DOHH2 (cell line): ENCODE data around the gene USP6.
"Not testable (repeated sequence)": the region's sequence is repeated elsewhere in the genome, so short reads cannot be mapped to it uniquely, and the experiment has no call there.

Source experiments
- H3F3A ChIP-seq: fragments of 200-600 bp; sonication (generic), shearing (Covaris generic); 2 replicates; pipeline ENCODE4 v1.6.0; 2016; ENCODE audit warnings: antibody characterized with exemption, mild to moderate bottlenecking; ENCODE audit not compliant: control insufficient read depth, insufficient read depth
- H3K27ac ChIP-seq: fragments of 200-600 bp; sonication (generic); 2 replicates; pipeline ENCODE4 v1.5.1; 2014; ENCODE audit warnings: low read depth, mild to moderate bottlenecking, low read length, moderate library complexity
- H3K27me3 ChIP-seq: fragments of 200-600 bp; sonication (generic); 2 replicates; pipeline ENCODE4 v1.6.1; 2014; ENCODE audit warnings: mild to moderate bottlenecking, low read length, mixed read lengths; ENCODE audit not compliant: control insufficient read depth
- H3K36me3 ChIP-seq: fragments of 200-600 bp; sonication (generic); 2 replicates; pipeline ENCODE4 v1.6.1; 2014; ENCODE audit warnings: mild to moderate bottlenecking, low read length, moderate library complexity, mixed read lengths; ENCODE audit not compliant: control insufficient read depth
- H3K4me1 ChIP-seq: fragments of 200-600 bp; sonication (generic); 2 replicates; pipeline ENCODE4 v1.6.1; 2014; ENCODE audit warnings: mild to moderate bottlenecking, low read length, mixed read lengths; ENCODE audit not compliant: control insufficient read depth
- H3K4me2 ChIP-seq: fragments of 200-600 bp; sonication (generic); 2 replicates; pipeline ENCODE4 v1.6.0; 2014; ENCODE audit warnings: mild to moderate bottlenecking, low read length, moderate library complexity
- H3K4me3 ChIP-seq: fragments of 200-600 bp; sonication (generic); 2 replicates; pipeline ENCODE4 v1.5.1; 2014; ENCODE audit warnings: mild to moderate bottlenecking, low read length, mixed read lengths
- H3K79me2 ChIP-seq: fragments of 200-600 bp; sonication (generic); 2 replicates; pipeline ENCODE4 v1.6.1; 2014; ENCODE audit warnings: mild to moderate bottlenecking, low read length, mixed read lengths; ENCODE audit not compliant: control insufficient read depth
- H3K9me2 ChIP-seq: fragments of 200-600 bp; sonication (generic); replicated peaks from 2 replicates; pipeline ENCODE4 v1.6.1; 2014; ENCODE audit warnings: mild to moderate bottlenecking, low read length, mixed read lengths; ENCODE audit not compliant: control insufficient read depth
- H3K9me3 ChIP-seq: fragments of 200-600 bp; sonication (generic); 2 replicates; pipeline ENCODE4 v1.6.1; 2014; ENCODE audit warnings: antibody characterized with exemption, low read length, mixed read lengths; ENCODE audit not compliant: control insufficient read depth, insufficient read depth
- H4K20me1 ChIP-seq: fragments of 200-600 bp; sonication (generic); 2 replicates; pipeline ENCODE4 v1.6.0; 2014; ENCODE audit warnings: low read depth, mild to moderate bottlenecking, antibody characterized with exemption, low read length, moderate library complexity; ENCODE audit not compliant: control insufficient read depth, insufficient read depth
- CTCF ChIP-seq: fragments of 200-600 bp; sonication (generic); IDR thresholded peaks from one replicate; pipeline ENCODE4 v1.5.1; 2014; ENCODE audit warnings: antibody characterized with exemption, mild to moderate bottlenecking, low read depth, low read length; ENCODE audit not compliant: poor library complexity, severe bottlenecking
- EZH2phosphoT487 ChIP-seq: fragments of 200-600 bp; sonication (generic); IDR thresholded peaks from 2 replicates; pipeline ENCODE4 v1.6.1; 2017; ENCODE audit warnings: borderline replicate concordance, mild to moderate bottlenecking, antibody characterized with exemption, low read length, moderate library complexity, mixed read lengths

The USP6 gene

GRCh38 chr17:5164436-5164835 is 48.6 kb downstream of the USP6 start:
- H3K9me3 ChIP-seq = no peaks in the 10 kb centered on the region
- no peaks in the 10 kb centered on the region for H3K79me2 ChIP-seq
- no peak overlapping the region for H3K27ac ChIP-seq
- H3K4me3 ChIP-seq = no peak overlapping the region
- TF ChIP-seq EZH2phosphoT487 (no peak), CTCF (no peak)
- no peak overlapping the region for H3K4me2 ChIP-seq
- H3K36me3 ChIP-seq = no peaks in the 10 kb centered on the region
- peaks cover 17% of the 10 kb centered on the region for H3K4me1 ChIP-seq
- no peaks in the 10 kb centered on the region for H4K20me1 ChIP-seq
- H3F3A ChIP-seq = no peaks in the 10 kb centered on the region
- H3K9me2 ChIP-seq = no peaks in the 10 kb centered on the region
- peaks cover 5% of the 10 kb centered on the region for H3K27me3 ChIP-seq

DNA sequence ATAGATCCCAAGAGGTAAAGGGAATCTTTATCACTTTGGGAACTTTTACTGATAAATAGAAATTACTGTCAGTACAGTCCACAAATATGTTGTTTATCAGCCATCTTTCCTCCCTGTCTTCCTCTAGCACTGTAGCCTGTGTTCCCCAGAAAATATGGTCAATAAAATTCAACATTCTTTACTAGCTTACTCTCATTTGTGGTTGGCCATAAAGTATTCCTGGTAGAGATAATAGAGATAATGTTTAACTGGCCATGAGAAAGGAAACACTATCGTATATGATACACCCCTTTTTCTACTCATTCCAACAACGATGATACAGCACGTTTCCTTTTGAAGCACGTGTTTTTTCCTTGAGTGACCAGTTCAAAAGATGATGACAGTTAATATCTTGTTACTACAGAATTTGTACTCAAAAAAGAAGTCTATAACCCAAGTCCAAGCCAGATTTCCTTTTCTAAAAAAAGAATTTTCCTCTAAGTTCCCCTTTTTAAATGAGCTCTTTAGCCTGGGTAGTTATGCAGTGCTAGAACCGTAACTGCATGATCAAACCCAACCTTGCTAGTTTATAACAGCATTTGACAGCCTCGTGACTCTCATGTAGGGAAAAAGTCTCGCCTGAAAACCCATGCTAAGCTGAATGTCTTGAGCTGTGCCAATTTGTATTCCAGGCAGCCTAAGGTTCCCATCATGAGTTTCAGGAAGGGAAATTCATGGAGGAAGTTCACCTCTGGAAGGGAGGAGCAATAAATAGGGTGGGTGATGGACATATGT is 50.1 kb downstream of the USP6 start:
- Histone ChIP-seq H3K4me2 (peak overlapping the region; percentile 16; the same call in 1 of the 2 replicates), H3K4me1 (peaks cover 17% of the 10 kb centered on the region)
- H3K9me3 ChIP-seq, H4K20me1 ChIP-seq, H3K36me3 ChIP-seq, H3F3A ChIP-seq, H3K27me3 ChIP-seq, H3K27ac ChIP-seq, H3K4me3 ChIP-seq, H3K79me2 ChIP-seq, H3K9me2 ChIP-seq: not testable (repeated sequence)

DNA sequence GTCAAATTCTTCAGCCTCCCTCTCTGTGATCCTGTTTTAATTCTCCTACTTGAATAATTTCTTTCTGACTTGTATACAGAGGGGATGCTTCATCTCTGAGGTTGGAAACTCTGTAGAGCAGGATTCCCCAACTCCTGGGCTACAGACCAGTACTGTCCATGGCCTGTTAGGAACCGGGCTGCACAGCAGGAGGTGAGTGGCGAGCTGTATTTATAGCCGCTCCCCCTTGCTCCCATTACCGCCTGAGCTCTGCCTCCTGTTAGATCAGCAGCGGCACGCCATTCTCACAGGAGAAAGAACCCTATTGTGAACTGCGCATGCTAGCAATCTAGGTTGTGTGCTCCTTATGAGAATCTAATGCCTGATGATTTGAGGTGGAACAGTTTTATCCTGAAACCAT is 59.2 kb downstream of the USP6 start:
- H3K9me2 ChIP-seq, H3K4me1 ChIP-seq, H3K4me2 ChIP-seq, H3F3A ChIP-seq, H3K4me3 ChIP-seq, H3K27me3 ChIP-seq, H4K20me1 ChIP-seq, H3K79me2 ChIP-seq, H3K27ac ChIP-seq: not testable (repeated sequence)
- H3K9me3 ChIP-seq = peaks cover 17% of the 10 kb centered on the region
- H3K36me3 ChIP-seq = peaks cover 27% of the 10 kb centered on the region

DNA sequence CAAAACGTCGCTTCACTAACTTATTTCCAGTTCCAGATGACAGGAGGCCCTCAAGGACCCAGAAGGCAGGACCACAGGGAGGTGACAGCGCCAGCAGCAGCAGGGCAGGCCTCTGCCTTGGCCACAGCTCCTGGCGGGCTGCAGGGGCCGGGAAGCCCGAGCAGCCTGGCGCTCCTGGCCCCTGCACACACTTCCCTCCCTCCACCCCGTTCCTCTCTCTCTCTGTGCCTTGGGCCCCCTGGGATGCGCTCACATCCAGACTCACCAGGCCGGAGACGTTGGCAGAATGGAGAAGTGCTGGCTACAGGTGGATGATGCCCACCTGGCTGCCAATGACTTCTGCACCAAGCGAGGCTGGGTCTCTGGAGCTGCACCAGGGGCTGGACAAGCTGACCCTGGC is 63.2 kb downstream of the USP6 start:
- Histone ChIP-seq H3K27ac (no peak overlapping the region), H4K20me1 (no peaks in the 10 kb centered on the region), H3K9me2 (no peaks in the 10 kb centered on the region), H3K9me3 (peaks cover 56% of the 10 kb centered on the region), H3K4me2 (no peak overlapping the region), H3K79me2 (no peaks in the 10 kb centered on the region), H3F3A (peaks cover 19% of the 10 kb centered on the region), H3K4me1 (no peaks in the 10 kb centered on the region), H3K4me3 (no peak overlapping the region), H3K36me3 (peaks cover 58% of the 10 kb centered on the region), H3K27me3 (no peaks in the 10 kb centered on the region)
- no peak for TF ChIP-seq EZH2phosphoT487
- no peak for TF ChIP-seq CTCF
